Stimulated activated CD8-positive, alpha-beta memory T cell treated with anti-CD3 and anti-CD28 coated beads, Interleukin-2, amount 100 ng/mL, for 1 hour (primary cell): ENCODE data around the gene FANCD2OS.
"Not testable (repeated sequence)": the region's sequence is repeated elsewhere in the genome, so short reads cannot be mapped to it uniquely, and the experiment has no call there.

ENCODE experiments used
- DNase-seq, 2 donors: peaks; one replicate each; pipeline ENCODE4 v3.0.0-alpha.2; 2020; ENCODE audit warnings: low read depth in 2 of 2

The FANCD2OS gene

GRCh38 chr3:10108091-10108490, at the start of gene FANCD2OS:
Gene FANCD2OS (minus strand): TSS chr3:10108255. CDS start chr3:10104774, 3,481 bp downstream.
- no peak for DNase-seq

GRCh38 chr3:10157031-10157430, 49.0 kb upstream of the FANCD2OS start:
- DNase-seq, result no peak

- DNase-seq, result no peak
Observed at GRCh38 chr3:10155658-10156057, 47.6 kb upstream of the FANCD2OS start.

GRCh38 chr3:10155123-10155472, 47.0 kb upstream of the FANCD2OS start:
- no peak for DNase-seq

GRCh38 chr3:10154335-10155122, 46.5 kb upstream of the FANCD2OS start:
- no peak for DNase-seq

- DNase-seq, result no peak
Observed at GRCh38 chr3:10150987-10151386, 42.9 kb upstream of the FANCD2OS start.

GRCh38 chr3:10149226-10149625, 41.2 kb upstream of the FANCD2OS start:
- no peak for DNase-seq

- DNase-seq, result no peak
Observed at GRCh38 chr3:10145685-10146084, 37.6 kb upstream of the FANCD2OS start.

- DNase-seq, result no peak
Observed at GRCh38 chr3:10142707-10143560, 34.9 kb upstream of the FANCD2OS start.

GRCh38 chr3:10140996-10141546, 33.0 kb upstream of the FANCD2OS start:
- no peak for DNase-seq

GRCh38 chr3:10137178-10137577, 29.1 kb upstream of the FANCD2OS start:
- no peak for DNase-seq

- no peak for DNase-seq
Observed at GRCh38 chr3:10136426-10137005, 28.5 kb upstream of the FANCD2OS start.

- DNase-seq, result not testable (repeated sequence)
Observed at GRCh38 chr3:10135872-10136271, 27.8 kb upstream of the FANCD2OS start.

- no peak for DNase-seq
Observed at GRCh38 chr3:10122724-10123123, 14.7 kb upstream of the FANCD2OS start.

- DNase-seq, result no peak
Observed at GRCh38 chr3:10121064-10121463, 13.0 kb upstream of the FANCD2OS start.

GRCh38 chr3:10119376-10119775, 11.3 kb upstream of the FANCD2OS start:
- no peak for DNase-seq

- DNase-seq, result no peak
Observed at GRCh38 chr3:10116928-10117327, 8.9 kb upstream of the FANCD2OS start.

- DNase-seq, result no peak
Observed at GRCh38 chr3:10116138-10116460, 8.0 kb upstream of the FANCD2OS start.

GRCh38 chr3:10115326-10116137, 7.5 kb upstream of the FANCD2OS start, which contains the start of gene BRK1:
Gene BRK1 (plus strand): TSS chr3:10115675. CDS start chr3:10115702, 27 bp downstream.
- peak; percentile 84 to 88 for DNase-seq

GRCh38 chr3:10106919-10107318, 1.1 kb downstream of the FANCD2OS start:
- no peak for DNase-seq

GRCh38 chr3:10099041-10099440, 9.0 kb downstream of the FANCD2OS start:
- DNase-seq, result no peak
